ENCODE measurements around the gene PRDM10. TPM values are rescaled to one million over a fixed set of nuclear protein-coding genes. Genes with fewer than 3 reads are reported as not detected.

The PRDM10 gene
- total RNA-seq, 1 experiment from 2014 or later = 9.2 TPM

- CTCF ChIA-PET = no interaction called here
- H2AFZ ChIP-seq (ENCODE audit: low read depth, low read length, poor library complexity, severe bottlenecking) = no peak overlapping the region
- POLR2A ChIA-PET = no interaction called here
Observed at GRCh38 chr11:130031945-130032344, 29.3 kb upstream of the PRDM10 start.

More at GRCh38 chr11:130031945-130032344, 29.3 kb upstream of the PRDM10 start:
- Histone ChIP-seq H3K9me3 (ENCODE audit: control insufficient read depth in 1 of 2, insufficient read depth in 1 of 2, low read depth in 1 of 2, low read length in 2 of 2) (no peaks in the 10 kb centered on the region), H3K9me2 (ENCODE audit: insufficient read depth) (no peaks in the 10 kb centered on the region), H3K36me3 (ENCODE audit: control insufficient read depth in 1 of 2, insufficient read depth in 2 of 2, low read length in 2 of 2) (no peaks in the 10 kb centered on the region), H3K27ac (ENCODE audit: low read depth, low read length) (no peak overlapping the region), H3K27me3 (ENCODE audit: insufficient read depth, low read length) (no peaks in the 10 kb centered on the region), H3K4me3 (replicated peaks in 1 of 2; ENCODE audit: low read depth in 1 of 2, low read length in 2 of 2) (no peak overlapping the region), H4K20me1 (ENCODE audit: insufficient read depth) (no peaks in the 10 kb centered on the region), H3K4me1 (ENCODE audit: control insufficient read depth in 1 of 2, insufficient read depth in 2 of 2, low read length in 2 of 2) (no peaks in the 10 kb centered on the region), H3K79me2 (ENCODE audit: insufficient read depth, low read length) (no peaks in the 10 kb centered on the region), H3K9ac (ENCODE audit: low read length) (no peak overlapping the region), H3K4me2 (ENCODE audit: low read length) (no peak overlapping the region)
- ATAC-seq = no peak
- TF ChIP-seq TCF7L2 (IDR thresholded peaks at IDR 0.05; ENCODE audit: borderline replicate concordance, extremely low read depth, insufficient read depth, insufficient read length) = no peak
- TF ChIP-seq EZH2 (IDR thresholded peaks at IDR 0.05) = no peak
- TF ChIP-seq CTCF (IDR thresholded peaks at IDR 0.05 in 2 of 3, conservative IDR thresholded peaks at IDR 0.05 in 1 of 3; ENCODE audit: borderline replicate concordance in 1 of 3, insufficient read depth in 1 of 3, low read depth in 2 of 3, low read length in 2 of 3) = no peak
- TF ChIP-seq ELF1 (IDR thresholded peaks at IDR 0.05; ENCODE audit: borderline replicate concordance, low read depth) = no peak
- no peak for TF ChIP-seq MAX (IDR thresholded peaks at IDR 0.05)
- TF ChIP-seq EGR1 (IDR thresholded peaks at IDR 0.05; ENCODE audit: low read depth) = no peak
- no peak for TF ChIP-seq CBX3 (IDR thresholded peaks at IDR 0.05; ENCODE audit: low read depth)
- no peak for TF ChIP-seq POLR2A (IDR thresholded peaks at IDR 0.05; ENCODE audit: borderline replicate concordance, extremely low read depth, insufficient read depth, insufficient read length)
- BruUV-seq (replicated peaks) = no TSS peak
- no peak for DNase-seq (ENCODE audit: low read depth, low spot score)
- intact Hi-C loops (cut with micrococcal nuclease) = no loop called here
- RAD21 ChIA-PET (ENCODE audit: low non-redundant PET in 1 of 2, low total read pairs in 2 of 2, uncharacterized antibody in 2 of 2, unreplicated experiment in 2 of 2) = no interaction called here
